HG02870 (cell line): ENCODE results near the gene TBC1D30.
A peak's percentile ranks its signal among the peaks of the same experiment; 100 is the strongest.
"Not testable (repeated sequence)": the region's sequence is repeated elsewhere in the genome, so short reads cannot be mapped to it uniquely, and the experiment has no call there.

Experiments used
- ATAC-seq: cut with Tn5 transposase; IDR thresholded peaks from one replicate; pipeline ENCODE4 v1.9.1; 2021; ENCODE audit warnings: mild to moderate bottlenecking, moderate library complexity; ENCODE audit not compliant: unreplicated experiment

The TBC1D30 gene

DNA sequence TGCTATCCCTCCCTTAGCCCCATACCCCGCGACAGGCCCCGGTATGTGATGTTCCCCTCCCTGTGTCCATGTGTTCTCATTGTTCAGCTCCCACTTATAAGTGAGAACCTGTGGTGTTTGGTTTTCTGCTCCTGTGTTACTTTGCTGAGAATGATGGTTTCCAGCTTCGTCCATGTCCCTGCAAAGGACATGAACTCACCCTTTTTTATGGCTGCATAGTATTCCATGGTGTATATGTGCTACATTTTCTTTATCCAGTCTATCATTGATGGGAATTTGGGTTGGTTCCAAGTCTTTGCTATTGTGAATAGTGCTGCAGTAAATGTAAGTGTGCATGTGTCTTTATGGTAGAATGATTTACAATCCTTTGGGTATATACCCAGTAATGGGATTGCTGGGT is 24.0 kb downstream of the TBC1D30 start:
- ATAC-seq = not testable (repeated sequence)

- no peak for ATAC-seq
Observed at GRCh38 chr12:64858882-64859605, 34.6 kb downstream of the TBC1D30 start.

GRCh38 chr12:64860446-64860998 is 36.1 kb downstream of the TBC1D30 start:
- ATAC-seq = no peak

- no peak for ATAC-seq
Observed at GRCh38 chr12:64864319-64864718, 39.9 kb downstream of the TBC1D30 start.

DNA sequence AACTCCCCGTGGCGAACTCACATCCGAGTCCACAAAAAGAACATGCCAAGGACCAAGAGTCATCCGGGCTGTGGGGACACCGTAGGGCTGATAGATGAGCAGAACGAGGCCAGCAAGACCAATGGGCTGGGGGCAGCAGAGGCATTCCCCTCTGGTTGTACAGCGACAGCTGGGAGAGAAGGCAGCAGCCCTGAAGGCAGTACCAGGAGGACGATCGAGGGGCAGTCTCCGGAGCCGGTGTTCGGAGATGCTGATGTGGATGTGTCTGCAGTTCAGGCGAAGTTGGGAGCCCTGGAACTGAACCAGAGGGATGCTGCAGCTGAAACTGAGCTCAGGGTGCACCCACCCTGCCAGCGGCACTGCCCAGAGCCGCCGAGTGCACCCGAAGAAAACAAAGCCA is 50.7 kb downstream of the TBC1D30 start:
- no peak for ATAC-seq

DNA sequence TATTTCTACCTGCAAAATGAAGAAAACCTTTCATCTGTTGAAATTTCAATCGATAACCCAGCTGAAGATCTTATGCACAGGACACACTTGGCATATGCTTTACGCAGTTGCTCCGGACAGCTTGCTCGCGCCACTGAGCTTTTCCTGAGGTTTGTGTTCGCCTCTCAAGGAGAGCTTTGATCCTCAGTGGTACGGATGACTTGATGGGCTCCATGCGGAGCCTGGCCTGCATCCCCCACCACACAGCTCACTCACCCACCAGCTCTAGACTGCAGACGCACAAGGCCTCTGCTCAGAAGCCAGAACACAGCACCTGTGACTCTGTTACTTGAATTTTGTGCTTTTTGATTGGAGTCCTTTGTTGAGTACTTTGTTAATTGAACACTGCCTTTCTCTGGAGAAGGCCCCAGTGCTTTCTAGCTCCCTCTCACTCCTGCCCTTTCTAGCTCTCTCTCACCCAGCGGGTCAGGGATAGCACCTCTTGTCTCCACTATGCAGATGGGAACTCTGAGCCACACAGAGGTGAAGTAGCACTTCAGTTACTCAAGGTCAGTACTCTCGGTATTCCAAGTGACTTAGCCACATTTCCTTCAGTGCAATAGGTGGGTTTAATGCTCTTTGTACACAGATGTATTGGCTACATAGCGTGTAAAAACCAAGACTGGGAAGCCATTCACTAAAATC is 52.1 kb downstream of the TBC1D30 start:
- ATAC-seq = peak; percentile 5

DNA sequence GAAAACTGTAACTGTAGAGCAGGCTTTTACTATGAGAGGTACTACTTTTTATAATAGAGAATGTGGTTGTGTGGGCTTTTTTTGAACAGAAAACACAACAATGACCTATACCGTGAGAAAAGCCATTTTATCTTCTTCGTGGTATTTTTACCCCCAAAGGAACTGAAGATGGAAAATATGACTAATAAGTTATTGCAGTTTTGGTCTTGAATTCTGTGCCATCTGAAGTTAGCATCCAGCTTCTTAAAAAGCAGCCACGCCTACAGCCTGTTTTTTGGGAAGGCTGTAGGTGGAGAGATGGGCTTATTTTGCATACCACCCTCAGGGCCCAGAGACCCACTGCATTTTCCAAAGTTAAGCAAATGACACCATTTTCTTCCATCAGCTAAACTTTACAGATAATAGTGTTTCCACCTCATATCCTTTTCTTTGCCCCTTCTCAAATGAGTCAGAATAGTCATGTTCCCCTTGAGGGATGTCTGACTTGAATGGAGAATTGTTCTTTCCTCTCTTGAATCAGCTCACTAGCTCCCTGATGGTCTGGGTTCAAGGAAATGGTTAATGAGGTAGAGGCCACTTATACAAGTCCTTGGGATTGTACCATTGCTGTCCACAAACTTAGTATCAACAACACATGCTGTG is 53.0 kb downstream of the TBC1D30 start:
- ATAC-seq = peak; percentile 85

GRCh38 chr12:64882687-64883086 is 58.2 kb downstream of the TBC1D30 start:
- ATAC-seq = no peak

- ATAC-seq = peak; percentile 59
Observed at GRCh38 chr12:64883264-64884163, 59.1 kb downstream of the TBC1D30 start.

DNA sequence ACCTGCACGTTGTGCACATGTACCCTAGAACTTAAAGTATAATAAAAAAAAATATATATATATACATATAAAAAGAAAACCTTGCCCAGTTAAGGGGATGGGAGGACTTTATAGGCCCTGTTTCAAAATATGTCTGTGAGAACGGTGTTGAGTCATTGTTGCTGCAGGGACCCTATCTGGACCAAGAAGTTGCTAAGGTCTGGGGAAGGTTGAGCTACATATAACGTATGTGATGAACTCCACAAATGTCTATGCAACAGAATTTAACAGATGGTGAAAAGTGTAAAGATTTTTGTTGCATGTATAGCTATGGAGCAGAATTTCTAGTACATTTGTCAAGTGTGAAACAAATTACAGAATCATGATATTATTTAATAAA is 59.7 kb downstream of the TBC1D30 start:
- ATAC-seq = no peak

GRCh38 chr12:64884728-64885127 is 60.3 kb downstream of the TBC1D30 start:
- no peak for ATAC-seq

- ATAC-seq = no peak
Observed at GRCh38 chr12:64889434-64890216, 65.2 kb downstream of the TBC1D30 start.

DNA sequence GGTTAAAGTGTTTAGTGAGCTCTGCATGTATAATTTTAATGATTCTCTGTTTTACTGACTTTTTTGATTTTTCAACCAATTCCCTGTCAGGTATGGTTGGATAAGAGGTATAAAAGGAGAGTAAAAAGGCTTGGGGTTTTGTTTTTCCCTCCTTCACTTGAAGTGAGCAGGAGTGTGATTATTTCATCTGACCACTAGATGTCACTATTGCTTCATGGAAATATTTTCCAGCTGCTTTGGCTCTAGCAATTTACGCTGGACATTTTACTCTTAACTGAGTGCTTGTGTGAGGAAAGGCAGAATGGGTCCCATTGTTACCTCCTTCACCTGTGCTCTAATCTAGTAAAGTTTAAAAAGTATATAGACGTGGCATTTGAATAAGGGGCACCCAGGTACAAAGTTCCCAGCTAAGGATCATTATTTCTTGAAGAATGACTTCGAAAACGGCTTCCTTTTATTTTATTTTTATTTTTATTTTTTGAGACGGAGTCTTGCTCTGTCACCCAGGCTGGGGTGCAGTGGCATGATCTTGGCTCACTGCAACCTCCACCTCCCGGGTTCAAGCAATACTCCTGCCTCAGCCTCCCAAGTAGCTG is 66.5 kb downstream of the TBC1D30 start:
- ATAC-seq = no peak

- no peak for ATAC-seq
Observed at GRCh38 chr12:64891629-64892028, 67.2 kb downstream of the TBC1D30 start.

DNA sequence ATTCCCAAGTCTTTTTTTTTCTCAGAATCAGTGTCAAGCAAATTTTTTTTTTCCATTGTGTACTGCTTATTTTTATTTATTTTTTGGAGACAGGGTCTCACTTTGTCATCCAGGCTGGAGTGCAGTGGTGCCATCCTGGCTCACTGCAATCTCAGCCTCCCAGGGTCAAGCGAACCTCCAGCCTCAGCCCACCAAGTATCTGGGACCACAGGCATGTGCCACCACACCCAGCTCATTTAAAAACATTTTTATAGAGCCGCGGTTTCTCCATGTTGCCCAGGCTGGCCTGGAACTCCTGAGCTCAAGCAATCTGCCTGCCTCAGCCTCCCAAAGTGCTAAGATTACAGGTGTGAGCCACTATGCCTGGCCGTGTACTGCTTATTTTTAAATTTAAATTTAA is 68.1 kb downstream of the TBC1D30 start:
- no peak for ATAC-seq

GRCh38 chr12:64893961-64894360 is 69.5 kb downstream of the TBC1D30 start:
- ATAC-seq = no peak

- no peak for ATAC-seq
Observed at GRCh38 chr12:64894827-64895475, 70.5 kb downstream of the TBC1D30 start.

DNA sequence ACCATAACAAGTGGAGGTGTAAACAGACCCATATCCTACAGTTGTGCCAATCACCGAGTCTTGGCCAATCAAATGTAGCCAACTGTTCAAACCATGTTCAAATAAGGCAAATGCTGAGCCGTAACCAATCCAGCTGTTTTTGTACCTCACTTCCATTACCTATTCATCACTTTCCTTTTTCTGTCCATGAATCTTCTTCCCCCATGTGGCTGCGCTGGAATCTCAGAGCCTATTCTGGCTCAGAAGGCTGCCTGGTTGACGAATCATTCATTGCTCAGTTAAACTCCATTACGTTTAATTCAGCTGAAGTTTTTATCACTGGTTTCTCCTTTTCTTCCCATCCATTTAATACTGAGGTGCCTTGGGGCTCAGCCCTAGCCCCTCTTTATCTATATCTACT is 71.1 kb downstream of the TBC1D30 start:
- ATAC-seq = no peak

DNA sequence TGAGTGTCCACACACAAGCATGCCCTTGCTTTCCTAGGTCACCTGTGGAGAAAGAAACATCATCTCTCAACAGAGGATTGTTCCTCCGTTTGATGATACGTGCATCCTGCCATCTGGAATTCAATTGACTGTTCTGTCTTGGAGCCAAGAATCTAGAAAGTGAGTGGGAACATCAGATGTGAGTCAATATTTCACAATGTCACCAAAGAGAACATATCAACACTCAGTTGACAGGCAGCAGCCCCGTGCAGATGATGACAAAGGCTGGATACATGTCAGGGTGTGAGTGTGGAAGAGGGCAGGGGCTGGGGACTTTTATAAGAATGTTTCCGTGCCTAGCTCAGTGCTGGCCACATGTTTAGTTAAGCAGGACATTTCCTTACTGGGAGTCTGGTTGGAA is 76.1 kb downstream of the TBC1D30 start:
- ATAC-seq = no peak
